ENCODE measurements around the gene PDE8B.

PDE8B gene, protein sequence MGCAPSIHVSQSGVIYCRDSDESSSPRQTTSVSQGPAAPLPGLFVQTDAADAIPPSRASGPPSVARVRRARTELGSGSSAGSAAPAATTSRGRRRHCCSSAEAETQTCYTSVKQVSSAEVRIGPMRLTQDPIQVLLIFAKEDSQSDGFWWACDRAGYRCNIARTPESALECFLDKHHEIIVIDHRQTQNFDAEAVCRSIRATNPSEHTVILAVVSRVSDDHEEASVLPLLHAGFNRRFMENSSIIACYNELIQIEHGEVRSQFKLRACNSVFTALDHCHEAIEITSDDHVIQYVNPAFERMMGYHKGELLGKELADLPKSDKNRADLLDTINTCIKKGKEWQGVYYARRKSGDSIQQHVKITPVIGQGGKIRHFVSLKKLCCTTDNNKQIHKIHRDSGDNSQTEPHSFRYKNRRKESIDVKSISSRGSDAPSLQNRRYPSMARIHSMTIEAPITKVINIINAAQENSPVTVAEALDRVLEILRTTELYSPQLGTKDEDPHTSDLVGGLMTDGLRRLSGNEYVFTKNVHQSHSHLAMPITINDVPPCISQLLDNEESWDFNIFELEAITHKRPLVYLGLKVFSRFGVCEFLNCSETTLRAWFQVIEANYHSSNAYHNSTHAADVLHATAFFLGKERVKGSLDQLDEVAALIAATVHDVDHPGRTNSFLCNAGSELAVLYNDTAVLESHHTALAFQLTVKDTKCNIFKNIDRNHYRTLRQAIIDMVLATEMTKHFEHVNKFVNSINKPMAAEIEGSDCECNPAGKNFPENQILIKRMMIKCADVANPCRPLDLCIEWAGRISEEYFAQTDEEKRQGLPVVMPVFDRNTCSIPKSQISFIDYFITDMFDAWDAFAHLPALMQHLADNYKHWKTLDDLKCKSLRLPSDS

DNA sequence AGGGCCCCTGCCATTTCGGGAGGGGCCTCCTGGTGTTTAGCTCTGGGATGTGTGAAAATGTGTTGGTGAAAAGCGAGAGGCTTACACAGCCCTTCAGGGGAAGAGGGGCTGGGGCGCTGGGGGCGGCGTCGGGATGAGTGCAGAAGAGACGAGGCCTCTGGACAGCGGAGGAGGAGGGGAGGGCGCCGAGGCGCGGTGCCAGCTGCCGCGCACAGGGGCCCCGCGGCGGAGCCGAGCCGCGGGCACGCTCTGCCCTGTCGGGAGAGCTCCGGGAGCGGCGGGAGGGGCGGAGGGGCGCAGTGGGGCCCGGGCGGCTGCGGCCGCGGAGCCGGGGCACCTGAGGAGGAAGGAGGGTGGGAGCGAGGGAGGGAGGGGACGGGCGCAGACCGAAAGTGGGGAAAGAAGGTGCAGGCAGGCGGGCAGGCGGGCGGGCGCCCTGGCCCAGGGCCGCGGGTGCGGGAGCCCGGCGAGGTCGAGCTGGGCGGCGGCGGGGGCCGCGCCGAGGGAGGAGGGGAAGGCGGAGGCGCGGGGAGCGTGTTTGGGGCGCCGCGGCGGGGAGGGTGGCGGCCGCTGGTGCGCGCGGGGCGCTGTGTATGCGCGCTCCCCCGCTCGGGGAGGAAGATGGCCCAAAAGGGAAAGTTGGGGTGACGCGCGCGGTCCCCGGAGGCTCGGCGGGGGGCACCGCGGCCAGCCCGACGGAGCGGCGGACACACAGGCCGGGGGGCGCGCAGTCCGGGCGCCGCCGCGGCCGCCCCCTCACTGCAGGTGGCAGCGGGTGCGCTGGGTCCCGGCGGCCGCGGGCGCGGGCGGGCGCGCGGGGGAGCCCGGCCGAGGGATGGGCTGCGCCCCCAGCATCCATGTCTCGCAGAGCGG, at the start of gene PDE8B:
Gene PDE8B, plus strand, starts transcription at position 590 of the 873 bp plus-strand sequence. Its CDS starts 246 bp downstream, at position 836.
- DNase-seq = no peak

GRCh38 chr5:77163453-77163852, 47.0 kb upstream of the PDE8B start:
- DNase-seq = no peak

GRCh38 chr5:77167063-77167462, 43.4 kb upstream of the PDE8B start:
- no peak for DNase-seq

GRCh38 chr5:77167695-77168121, 42.8 kb upstream of the PDE8B start:
- DNase-seq = peak; percentile 95

DNA sequence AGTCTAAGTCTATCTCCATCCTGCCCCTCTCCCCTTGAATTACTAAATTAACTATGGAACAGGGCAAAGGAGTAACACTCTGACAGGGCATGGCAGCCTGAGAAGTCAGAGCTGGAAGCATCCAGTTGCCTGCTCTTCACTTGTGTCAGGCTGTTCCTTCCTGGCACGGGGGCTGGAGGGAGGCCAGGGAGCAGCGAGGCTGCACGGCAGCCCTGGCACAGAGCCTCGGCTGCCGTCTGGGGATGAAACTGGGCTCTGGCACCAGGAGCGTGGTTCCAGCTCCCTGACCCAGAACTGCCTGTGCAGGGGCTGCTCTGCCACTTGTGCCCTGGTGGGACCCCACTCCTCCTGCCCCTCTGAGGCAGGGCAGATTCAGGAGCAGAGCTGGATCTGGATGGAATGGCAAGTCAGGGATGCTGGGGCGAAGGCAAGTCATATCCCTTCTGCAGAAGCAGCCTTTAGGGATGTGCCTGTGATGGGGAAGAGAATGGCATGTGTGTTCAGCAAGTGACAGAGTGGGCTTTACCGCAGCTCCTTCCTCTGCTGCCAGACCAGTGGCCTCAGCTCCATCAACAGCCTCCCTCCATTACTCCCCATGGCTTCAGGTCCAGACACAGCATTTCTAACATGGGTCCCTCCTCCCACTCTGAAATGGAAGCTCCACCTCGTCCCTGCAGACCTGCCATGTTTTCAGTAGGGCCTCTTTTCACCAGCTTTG, 42.2 kb upstream of the PDE8B start:
- DNase-seq = peak; percentile 11

GRCh38 chr5:77168879-77169244, 41.6 kb upstream of the PDE8B start:
- DNase-seq = peak; percentile 22

DNA sequence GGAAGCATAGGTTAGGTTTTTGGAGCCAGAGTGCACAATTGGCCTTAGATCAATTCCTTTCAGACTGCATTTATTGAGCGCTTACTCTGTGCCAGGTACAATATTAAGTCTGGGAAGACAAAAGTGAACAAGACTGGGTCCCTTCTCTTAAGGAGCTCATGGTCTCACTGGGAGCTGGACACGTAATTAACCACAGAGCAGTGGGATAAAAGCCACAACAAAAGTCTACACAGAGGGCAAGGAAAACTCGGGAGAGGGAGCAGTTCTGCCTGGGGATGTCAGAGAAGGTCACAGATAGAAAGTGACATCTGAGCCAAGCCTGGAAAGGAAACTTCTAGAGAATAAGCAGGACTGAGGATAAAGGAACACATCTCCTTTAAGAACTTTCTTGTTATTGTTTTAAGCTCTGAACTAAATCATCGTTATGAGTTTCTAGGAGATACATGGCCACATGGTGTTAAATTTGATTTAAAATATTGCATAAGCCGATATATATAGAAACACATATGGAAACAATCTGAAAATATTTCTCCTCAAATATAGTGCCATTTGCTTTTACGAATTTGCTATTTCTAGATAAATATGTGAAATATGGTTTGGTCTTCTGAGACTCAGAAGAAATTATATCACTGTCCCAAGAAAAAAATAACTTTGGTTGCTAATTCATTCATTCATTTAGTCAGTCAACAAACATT, 40.1 kb upstream of the PDE8B start:
- peak; percentile 54 for DNase-seq

- DNase-seq = no peak
Measured at GRCh38 chr5:77171141-77171910, 39.2 kb upstream of the PDE8B start.

DNA sequence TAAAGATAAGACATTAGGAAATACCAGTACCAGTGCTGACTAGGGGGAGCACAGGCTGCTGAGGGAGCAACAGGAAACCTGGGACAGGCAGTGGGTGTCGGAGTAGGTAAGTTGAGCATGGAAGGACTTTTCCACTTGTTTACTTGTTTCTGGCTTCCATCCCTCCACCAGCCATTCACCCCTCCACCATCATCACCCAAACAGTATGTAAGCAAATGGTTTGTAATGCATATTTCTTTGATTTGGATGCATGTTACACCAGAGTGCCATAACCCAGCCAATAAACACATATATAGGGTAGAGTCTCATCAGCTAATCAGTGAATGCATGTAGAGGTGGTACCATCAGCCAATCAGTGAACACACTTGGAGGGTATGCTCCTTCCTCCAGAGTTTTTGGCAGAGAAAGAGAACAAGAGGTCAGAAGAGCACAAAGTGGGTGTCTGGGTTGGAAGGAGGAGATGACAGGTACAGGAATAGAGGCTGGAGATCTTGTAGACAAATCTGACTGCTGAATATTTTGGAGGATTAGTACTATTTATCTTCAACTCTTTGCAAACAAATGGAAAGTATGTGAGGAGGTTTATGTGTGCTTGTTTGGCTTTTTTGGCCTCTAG, 37.7 kb upstream of the PDE8B start:
- no peak for DNase-seq

DNA sequence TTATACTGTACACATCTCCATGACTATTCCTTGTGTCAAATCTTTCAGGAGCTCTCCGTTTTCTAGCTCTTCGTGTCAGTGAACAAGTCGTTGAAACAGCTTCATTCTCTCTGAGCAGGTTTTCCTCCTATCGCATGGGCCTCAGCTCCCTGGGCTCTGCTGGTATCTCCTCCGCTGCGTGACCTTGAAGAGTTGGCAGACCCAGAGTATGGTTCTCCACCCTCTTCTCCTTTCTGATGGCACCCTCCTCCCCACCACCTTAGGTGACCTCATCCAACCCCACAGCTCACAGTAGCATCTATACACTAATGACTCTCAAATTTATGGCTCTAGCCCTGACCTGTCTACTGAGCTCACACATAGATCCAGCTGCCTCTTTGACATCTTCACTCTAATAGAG, 36.0 kb upstream of the PDE8B start:
- DNase-seq = no peak

GRCh38 chr5:77175231-77175630, 35.2 kb upstream of the PDE8B start:
- DNase-seq = peak; percentile 14

DNA sequence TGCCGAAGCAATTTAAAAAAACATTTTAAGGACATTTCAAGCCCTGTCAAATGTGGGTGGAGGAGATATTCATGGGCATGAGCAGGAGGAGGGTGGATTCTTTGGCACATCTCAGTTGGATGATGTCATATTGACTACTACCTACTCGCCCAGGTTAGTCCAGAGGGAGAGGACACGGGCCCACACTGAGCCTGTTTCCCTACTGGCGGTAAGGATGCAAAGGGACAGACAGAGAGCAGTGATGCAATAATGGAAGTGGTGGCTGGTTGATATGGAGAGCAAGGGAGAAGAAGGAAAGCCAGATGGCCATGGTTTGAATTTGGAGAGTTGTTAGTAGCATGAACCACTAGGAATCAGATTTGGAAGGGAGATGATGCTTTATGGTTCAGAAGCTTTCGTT, 34.1 kb upstream of the PDE8B start:
- no peak for DNase-seq

DNA sequence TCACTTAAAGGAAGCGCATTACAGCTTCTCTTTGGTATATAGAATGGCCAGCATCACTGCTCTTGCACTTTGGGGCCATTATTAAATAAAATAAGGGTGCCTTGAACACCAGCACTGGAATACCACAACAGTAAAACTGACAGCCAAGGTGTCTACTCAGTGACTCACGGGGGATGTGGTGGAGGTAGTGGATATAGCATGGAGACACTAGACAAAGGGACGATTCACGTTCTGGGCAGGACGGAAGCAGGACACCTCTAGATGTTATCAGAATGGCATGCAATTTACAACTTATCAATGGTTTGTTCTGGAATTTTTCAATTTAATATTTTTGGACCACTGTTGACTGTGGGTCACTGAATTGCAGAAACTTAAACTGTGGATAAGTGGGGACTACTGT, 32.9 kb upstream of the PDE8B start:
- DNase-seq = no peak

DNA sequence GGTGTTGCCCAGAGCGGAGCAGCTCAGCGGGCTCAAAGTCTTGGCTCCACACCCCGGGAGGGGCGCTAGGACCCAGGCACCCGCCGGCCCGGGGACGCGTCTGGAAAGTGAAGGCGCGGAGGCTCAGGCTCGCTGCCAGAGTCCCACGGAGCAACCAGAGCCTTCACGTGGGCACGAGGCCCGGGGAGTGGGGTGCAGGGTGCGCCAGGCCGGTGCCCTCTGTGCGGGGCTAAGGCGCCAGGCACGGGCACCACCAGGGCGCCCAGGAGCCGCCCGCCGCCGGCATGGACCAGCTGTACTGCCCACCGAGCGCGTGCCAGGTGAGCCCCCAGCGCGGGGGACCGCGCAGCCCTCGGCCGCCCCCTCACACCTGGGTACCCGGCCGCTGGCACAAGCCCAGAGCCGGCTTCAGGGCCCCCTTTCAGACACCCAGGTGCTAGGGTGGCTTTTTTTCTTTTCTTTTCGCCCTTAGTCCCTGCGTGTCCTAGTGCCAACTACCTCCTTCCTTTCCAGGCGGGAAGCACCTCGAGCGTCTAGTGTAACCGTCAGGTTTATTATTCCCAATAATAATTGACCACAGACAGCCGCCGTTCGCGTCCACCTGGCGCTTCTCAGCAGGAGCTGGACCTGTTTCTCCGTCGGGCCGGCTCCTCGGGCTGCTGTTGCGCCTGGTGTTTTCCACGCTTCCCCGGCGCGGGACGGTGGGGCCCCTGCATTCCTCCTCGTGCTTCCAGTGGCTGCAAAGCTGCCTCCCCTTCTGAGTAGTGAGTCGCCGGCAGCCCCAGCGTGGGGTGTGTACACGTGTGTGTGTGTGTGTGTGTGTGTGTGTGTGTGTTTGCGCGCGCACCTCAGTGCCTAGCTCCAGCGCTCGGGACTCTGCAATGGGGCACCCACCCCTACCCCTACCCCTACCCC, 30.1 kb upstream of the PDE8B start:
- DNase-seq = peak; percentile 9

GRCh38 chr5:77181173-77181572, 29.3 kb upstream of the PDE8B start:
- DNase-seq = no peak

DNA sequence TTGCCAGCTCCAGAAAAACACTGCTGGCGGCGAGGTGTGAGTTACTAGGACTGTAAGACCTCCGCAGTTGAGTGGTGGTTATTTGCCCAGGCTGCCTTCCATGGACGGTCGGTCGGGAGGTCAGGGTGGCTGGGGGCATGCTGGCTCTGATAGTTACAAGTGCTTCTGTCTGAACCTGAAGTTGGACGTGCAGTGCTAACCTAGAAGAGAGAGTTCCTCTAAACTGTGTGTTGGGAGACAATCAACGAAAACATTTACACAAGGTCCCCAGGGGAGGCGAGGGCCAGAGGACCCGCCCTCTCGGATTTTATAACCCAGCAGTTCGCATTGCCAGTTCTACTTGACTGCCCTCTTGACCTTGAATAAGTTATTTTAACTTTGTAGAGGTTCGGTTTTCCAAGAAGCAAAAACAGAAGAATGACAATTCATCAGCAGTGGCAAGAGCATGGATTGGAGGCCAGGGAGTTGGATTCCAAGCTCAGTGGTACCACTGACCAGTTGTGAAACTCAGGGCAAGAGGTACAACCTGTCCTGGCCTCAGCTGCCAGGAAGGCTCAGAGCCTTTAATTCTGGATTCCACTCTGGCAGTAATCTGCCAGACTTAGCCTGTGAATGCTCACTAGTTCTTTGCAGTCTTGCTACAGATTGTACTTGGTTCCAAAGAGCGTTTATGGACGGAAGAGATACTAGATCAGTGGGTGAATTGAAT, 28.7 kb upstream of the PDE8B start:
- no peak for DNase-seq

DNA sequence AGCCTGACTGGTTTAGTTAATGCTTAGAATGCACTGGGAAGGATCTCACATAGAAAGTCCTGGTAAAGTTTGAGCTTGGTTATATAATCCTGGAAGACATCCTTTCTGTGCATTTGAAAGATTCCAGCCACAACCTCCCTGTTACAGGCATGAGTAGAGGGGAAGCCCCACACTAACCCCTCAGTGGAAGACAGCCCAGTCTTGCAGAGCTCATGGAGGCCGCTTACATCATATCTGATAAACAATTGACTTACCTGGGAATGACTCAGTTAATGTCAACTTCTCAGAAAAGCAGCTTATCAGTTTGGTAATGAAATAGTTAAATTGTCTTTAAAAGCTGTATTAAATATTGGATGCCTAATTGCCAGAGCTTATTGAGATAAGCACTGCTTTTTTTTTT, 28.1 kb upstream of the PDE8B start:
- DNase-seq = no peak

GRCh38 chr5:77186652-77187370, 23.7 kb upstream of the PDE8B start:
- no peak for DNase-seq
